Nephron (organoid): ENCODE data around the gene VWA1.

Experiments
- H3K27ac Mint-ChIP-seq, 3 experiments: 2 replicates each; pipeline ENCODE4 v1.8.0; 2020; ENCODE audit warnings: mixed read lengths in 3 of 3, mild to moderate bottlenecking in 2 of 3, moderate library complexity in 1 of 3
- H3K27me3 Mint-ChIP-seq: 2 replicates; pipeline ENCODE4 v1.8.0; 2021; ENCODE audit warnings: low read depth, mild to moderate bottlenecking, moderate library complexity, mixed read lengths
- H3K36me3 Mint-ChIP-seq: 2 replicates; pipeline ENCODE4 v1.8.0; 2020; ENCODE audit warnings: low read depth, mixed read lengths
- H3K4me1 Mint-ChIP-seq: 2 replicates; pipeline ENCODE4 v1.8.0; 2020; ENCODE audit warnings: mixed read lengths
- H3K4me3 Mint-ChIP-seq, 3 experiments: 2 replicates each; pipeline ENCODE4 v1.8.0; 2020; ENCODE audit warnings: mild to moderate bottlenecking in 3 of 3, mixed read lengths in 3 of 3, moderate library complexity in 2 of 3
- H3K9me3 Mint-ChIP-seq: 2 replicates; pipeline ENCODE4 v1.8.0; 2020; ENCODE audit warnings: mixed read lengths
- CTCF ChIP-seq, 3 experiments: fragments of 200-600 bp; sonication (generic); IDR thresholded peaks; one replicate each; pipeline ENCODE4 v1.5.0; 2021; ENCODE audit warnings: antibody characterized with exemption in 3 of 3; ENCODE audit not compliant: unreplicated experiment in 3 of 3

Gene VWA1

GRCh38 chr1:1490633-1491230 is 55.2 kb downstream of the VWA1 start:
- Mint-ChIP-seq H3K9me3 (peaks cover 13% of the 10 kb centered on the region), H3K36me3 (peaks cover 62% of the 10 kb centered on the region), H3K4me3 (no peak overlapping the region), H3K27ac (no peak overlapping the region), H3K4me1 (no peaks in the 10 kb centered on the region), H3K27me3 (no peaks in the 10 kb centered on the region)
- TF ChIP-seq CTCF (IDR thresholded peaks at IDR 0.05; ENCODE audit: unreplicated experiment in 3 of 3): no peak

- H3K4me3 Mint-ChIP-seq: no peak overlapping the region
- H3K27me3 Mint-ChIP-seq: no peaks in the 10 kb centered on the region
- no peaks in the 10 kb centered on the region for H3K4me1 Mint-ChIP-seq
- H3K9me3 Mint-ChIP-seq: peaks cover 13% of the 10 kb centered on the region
- peaks cover 62% of the 10 kb centered on the region for H3K36me3 Mint-ChIP-seq
- TF ChIP-seq CTCF (IDR thresholded peaks at IDR 0.05; ENCODE audit: unreplicated experiment in 3 of 3): no peak
- no peak overlapping the region for H3K27ac Mint-ChIP-seq
Measured at GRCh38 chr1:1491601-1492000, 56.1 kb downstream of the VWA1 start.
